H9 (cell line): ENCODE results near the gene CCDC80. TPM values are rescaled to one million over a fixed set of nuclear protein-coding genes. Genes with fewer than 3 reads are reported as not detected.

ENCODE experiments used
- DNase-seq: peaks from one replicate; pipeline ENCODE4 v3.0.0-alpha.2; 2017
- H2AFZ ChIP-seq: one replicate; pipeline ENCODE4 v1.6.1; 2013; ENCODE audit warnings: mild to moderate bottlenecking, low read length, control low read depth, moderate library complexity
- H2AK5ac ChIP-seq: 2 replicates; pipeline ENCODE4 v1.6.1; 2013; ENCODE audit warnings: low read length, control low read depth, mixed read lengths; ENCODE audit not compliant: insufficient read length
- H2BK120ac ChIP-seq: one replicate; pipeline ENCODE4 v1.6.1; 2013; ENCODE audit warnings: low read depth, mild to moderate bottlenecking, low read length, control low read depth, inconsistent platforms; ENCODE audit not compliant: poor library complexity, severe bottlenecking
- H2BK12ac ChIP-seq: 2 replicates; pipeline ENCODE4 v1.6.1; 2013; ENCODE audit warnings: low read length, control low read depth, mixed read lengths, low read depth; ENCODE audit not compliant: insufficient read length
- H2BK15ac ChIP-seq: 2 replicates; pipeline ENCODE4 v1.6.1; 2013; ENCODE audit warnings: low read depth, low read length, control low read depth
- H2BK20ac ChIP-seq: one replicate; pipeline ENCODE4 v1.6.1; 2013; ENCODE audit warnings: low read depth, mild to moderate bottlenecking, low read length, control low read depth, inconsistent platforms; ENCODE audit not compliant: poor library complexity, severe bottlenecking
- H2BK5ac ChIP-seq: 2 replicates; pipeline ENCODE4 v1.6.1; 2013; ENCODE audit warnings: low read length, control low read depth, mixed read lengths; ENCODE audit not compliant: insufficient read length
- H3K14ac ChIP-seq: 2 replicates; pipeline ENCODE4 v1.6.1; 2013; ENCODE audit warnings: low read length, control low read depth; ENCODE audit not compliant: insufficient read depth
- H3K18ac ChIP-seq: 2 replicates; pipeline ENCODE4 v1.6.1; 2013; ENCODE audit warnings: low read depth, mild to moderate bottlenecking, mixed read lengths, low read length, control low read depth; ENCODE audit not compliant: insufficient read length
- H3K23ac ChIP-seq: 2 replicates; pipeline ENCODE4 v1.6.1; 2013; ENCODE audit warnings: low read length, control low read depth, mixed read lengths, low read depth; ENCODE audit not compliant: insufficient read length
- H3K23me2 ChIP-seq: 2 replicates; pipeline ENCODE4 v1.6.1; 2013; ENCODE audit warnings: low read depth, mild to moderate bottlenecking, mixed read lengths, low read length, control low read depth; ENCODE audit not compliant: insufficient read length, poor library complexity, severe bottlenecking
- H3K27ac ChIP-seq: 2 replicates; pipeline ENCODE4 v1.5.1; 2013; ENCODE audit warnings: low read length, control low read depth, mixed read lengths, low read depth; ENCODE audit not compliant: insufficient read length
- H3K27me3 ChIP-seq: 2 replicates; pipeline ENCODE4 v1.6.1; 2013; ENCODE audit warnings: low read length, control low read depth, inconsistent platforms; ENCODE audit not compliant: insufficient read depth
- H3K4ac ChIP-seq: 2 replicates; pipeline ENCODE4 v1.6.1; 2013; ENCODE audit warnings: low read depth, mild to moderate bottlenecking, control low read depth, inconsistent platforms, low read length, moderate library complexity
- H3K4me1 ChIP-seq: 2 replicates; pipeline ENCODE4 v1.6.1; 2013; ENCODE audit warnings: low read length, control low read depth, inconsistent platforms; ENCODE audit not compliant: insufficient read depth
- H3K4me2 ChIP-seq: 2 replicates; pipeline ENCODE4 v1.6.1; 2013; ENCODE audit warnings: low read length, control low read depth, mixed read lengths; ENCODE audit not compliant: insufficient read length, insufficient read depth
- H3K56ac ChIP-seq: 2 replicates; pipeline ENCODE4 v1.6.1; 2013; ENCODE audit warnings: low read depth, mild to moderate bottlenecking, mixed read lengths, low read length, control low read depth; ENCODE audit not compliant: insufficient read length
- H3K79me1 ChIP-seq: 2 replicates; pipeline ENCODE4 v1.6.1; 2013; ENCODE audit warnings: low read depth, mild to moderate bottlenecking, moderate library complexity, low read length, control low read depth, inconsistent platforms; ENCODE audit not compliant: insufficient read depth, poor library complexity, severe bottlenecking
- H3K79me2 ChIP-seq: 2 replicates; pipeline ENCODE4 v1.6.1; 2013; ENCODE audit warnings: low read length, control low read depth, inconsistent platforms; ENCODE audit not compliant: insufficient read depth
- H3K9ac ChIP-seq: 2 replicates; pipeline ENCODE4 v1.6.1; 2013; ENCODE audit warnings: low read length, control low read depth, mixed read lengths; ENCODE audit not compliant: insufficient read length; ENCODE audit errors: extremely low read depth
- H3K9me3 ChIP-seq: one replicate; pipeline ENCODE4 v1.6.1; 2013; ENCODE audit warnings: low read depth, low read length, inconsistent platforms; ENCODE audit not compliant: control insufficient read depth
- H3T11ph ChIP-seq: one replicate; pipeline ENCODE4 v1.6.1; 2013; ENCODE audit warnings: mild to moderate bottlenecking, low read length, control low read depth, inconsistent platforms
- H4K20me1 ChIP-seq: one replicate; pipeline ENCODE4 v1.6.1; 2013; ENCODE audit not compliant: control insufficient read depth, insufficient read length, insufficient read depth
- H4K5ac ChIP-seq: 2 replicates; pipeline ENCODE4 v1.6.1; 2013; ENCODE audit warnings: low read depth, mild to moderate bottlenecking, mixed read lengths, low read length, control low read depth; ENCODE audit not compliant: insufficient read length
- H4K8ac ChIP-seq: replicated peaks from 2 replicates; pipeline ENCODE4 v1.6.1; 2013; ENCODE audit warnings: low read length, control low read depth, mixed read lengths, low read depth; ENCODE audit not compliant: insufficient read length
- H4K91ac ChIP-seq: 2 replicates; pipeline ENCODE4 v1.6.1; 2013; ENCODE audit warnings: low read depth, mild to moderate bottlenecking, moderate library complexity, mixed read lengths, low read length, control low read depth; ENCODE audit not compliant: insufficient read length
- H3K27ac Mint-ChIP-seq, 3 experiments: 2 replicates in 2 of 3; 3 replicates in 1 of 3; pipeline ENCODE4 v1.8.0; 2020 to 2021; ENCODE audit warnings: mixed read lengths in 3 of 3, mild to moderate bottlenecking in 1 of 3, moderate library complexity in 1 of 3
- H3K27me3 Mint-ChIP-seq: 2 replicates; pipeline ENCODE4 v1.8.0; 2021; ENCODE audit warnings: low read depth, mild to moderate bottlenecking, moderate library complexity, mixed read lengths
- H3K36me3 Mint-ChIP-seq, 3 experiments: 2 replicates in 2 of 3; 3 replicates in 1 of 3; pipeline ENCODE4 v1.8.0; 2020 to 2021; ENCODE audit warnings: low read depth in 3 of 3, mixed read lengths in 3 of 3; ENCODE audit not compliant: insufficient read depth in 1 of 3
- H3K4me1 Mint-ChIP-seq, 2 experiments: 2 replicates each; pipeline ENCODE4 v1.8.0; 2020; ENCODE audit warnings: mixed read lengths in 2 of 2
- H3K4me3 Mint-ChIP-seq, 2 experiments: 2 replicates in 1 of 2; 3 replicates in 1 of 2; pipeline ENCODE4 v1.8.0; 2020 to 2021; ENCODE audit warnings: mild to moderate bottlenecking in 2 of 2, mixed read lengths in 2 of 2, moderate library complexity in 1 of 2
- H3K9me3 Mint-ChIP-seq, 2 experiments: 2 replicates in 1 of 2; 3 replicates in 1 of 2; pipeline ENCODE4 v1.8.0; 2020; ENCODE audit warnings: mild to moderate bottlenecking in 2 of 2, mixed read lengths in 2 of 2, moderate library complexity in 1 of 2
- WGBS: extraction: QIAGEN DNeasy Blood & Tissue Kit; methylation state at CpG from one replicate; pipeline ENCODE4 v1.1.7; 2013; ENCODE audit warnings: missing lambda C conversion rate, low lambda C conversion rate, mixed read lengths; ENCODE audit not compliant: insufficient read length; ENCODE audit errors: extremely low coverage; 5-methylcytosine and 5-hydroxymethylcytosine counted together
- total RNA-seq: library from RNA; stranded (reverse); gene quantifications from 2 replicates; pipeline ENCODE4 v1.2.1, GENCODE V29; 2021
- TF ChIP-seq, protein P1 (sequence below): fragments of 200-600 bp; sonication (generic); conservative IDR thresholded peaks from 3 replicates; pipeline ENCODE4 v1.8.0; 2021; ENCODE audit warnings: antibody characterized with exemption, mild to moderate bottlenecking

The CCDC80 gene
- total RNA-seq, 1 experiment from 2014 or later = 5.4 TPM

DNA sequence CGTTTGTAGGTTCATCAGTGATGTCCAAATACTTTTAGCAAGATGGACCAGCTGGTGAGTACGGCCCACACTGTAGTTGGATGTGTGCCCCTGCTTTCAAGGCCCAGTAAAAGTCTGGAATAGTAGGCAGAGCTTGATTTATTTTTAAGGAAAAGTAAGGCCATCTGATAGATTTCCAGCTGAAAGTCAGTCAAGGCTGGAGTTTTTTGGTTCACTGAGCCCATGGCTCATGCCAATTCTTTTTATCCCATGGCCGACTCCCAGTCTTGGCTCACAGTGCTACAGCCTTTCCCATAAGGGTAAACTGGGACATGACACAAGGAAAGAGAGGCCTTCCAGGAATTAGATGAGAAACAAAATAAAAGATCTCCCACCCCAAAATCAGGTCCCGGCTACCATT, 13.5 kb downstream of the CCDC80 start:
- Histone ChIP-seq H3K79me1 (no peaks in the 10 kb centered on the region), H3K9me3 (no peaks in the 10 kb centered on the region), H2BK20ac (no peak overlapping the region), H3K4ac (no peak overlapping the region), H4K8ac (no peak overlapping the region), H2BK15ac (no peak overlapping the region), H3T11ph (no peak overlapping the region), H2BK5ac (no peak overlapping the region), H3K27me3 (no peaks in the 10 kb centered on the region), H3K56ac (no peak overlapping the region), H3K79me2 (no peaks in the 10 kb centered on the region), H3K4me1 (peaks cover 7% of the 10 kb centered on the region; the same call in 1 of the 2 replicates), H4K91ac (no peak overlapping the region), H3K9ac (no peak overlapping the region), H3K27ac (no peak overlapping the region), H2AFZ (no peak overlapping the region), H4K20me1 (no peaks in the 10 kb centered on the region), H3K4me2 (no peak overlapping the region), H2BK12ac (no peak overlapping the region), H3K23me2 (no peaks in the 10 kb centered on the region), H3K14ac (no peak overlapping the region), H2BK120ac (no peak overlapping the region), H4K5ac (no peak overlapping the region), H3K23ac (no peak overlapping the region), H3K18ac (no peak overlapping the region), H2AK5ac (no peak overlapping the region)
- Mint-ChIP-seq H3K27ac (no peak overlapping the region), H3K4me3 (no peak overlapping the region), H3K36me3 (no peaks in the 10 kb centered on the region), H3K4me1 (peaks cover 37 to 40% of the 10 kb centered on the region in 2 experiments), H3K27me3 (no peaks in the 10 kb centered on the region), H3K9me3 (no peaks in the 10 kb centered on the region)
- WGBS = no CpG with 5 or more reads among the region's 4 CpGs
- DNase-seq = no peak
- TF ChIP-seq, protein P1, sequence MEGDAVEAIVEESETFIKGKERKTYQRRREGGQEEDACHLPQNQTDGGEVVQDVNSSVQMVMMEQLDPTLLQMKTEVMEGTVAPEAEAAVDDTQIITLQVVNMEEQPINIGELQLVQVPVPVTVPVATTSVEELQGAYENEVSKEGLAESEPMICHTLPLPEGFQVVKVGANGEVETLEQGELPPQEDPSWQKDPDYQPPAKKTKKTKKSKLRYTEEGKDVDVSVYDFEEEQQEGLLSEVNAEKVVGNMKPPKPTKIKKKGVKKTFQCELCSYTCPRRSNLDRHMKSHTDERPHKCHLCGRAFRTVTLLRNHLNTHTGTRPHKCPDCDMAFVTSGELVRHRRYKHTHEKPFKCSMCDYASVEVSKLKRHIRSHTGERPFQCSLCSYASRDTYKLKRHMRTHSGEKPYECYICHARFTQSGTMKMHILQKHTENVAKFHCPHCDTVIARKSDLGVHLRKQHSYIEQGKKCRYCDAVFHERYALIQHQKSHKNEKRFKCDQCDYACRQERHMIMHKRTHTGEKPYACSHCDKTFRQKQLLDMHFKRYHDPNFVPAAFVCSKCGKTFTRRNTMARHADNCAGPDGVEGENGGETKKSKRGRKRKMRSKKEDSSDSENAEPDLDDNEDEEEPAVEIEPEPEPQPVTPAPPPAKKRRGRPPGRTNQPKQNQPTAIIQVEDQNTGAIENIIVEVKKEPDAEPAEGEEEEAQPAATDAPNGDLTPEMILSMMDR = no peak
